ENCODE data around the gene DGCR6. TPM values are rescaled to one million over a fixed set of nuclear protein-coding genes. Genes with fewer than 3 reads are reported as not detected.

Gene DGCR6
- total and polyA plus RNA-seq, 2 of the 4 experiments (the other 2 are of a cell fraction) = 0.54 to 0.58 TPM

DNA sequence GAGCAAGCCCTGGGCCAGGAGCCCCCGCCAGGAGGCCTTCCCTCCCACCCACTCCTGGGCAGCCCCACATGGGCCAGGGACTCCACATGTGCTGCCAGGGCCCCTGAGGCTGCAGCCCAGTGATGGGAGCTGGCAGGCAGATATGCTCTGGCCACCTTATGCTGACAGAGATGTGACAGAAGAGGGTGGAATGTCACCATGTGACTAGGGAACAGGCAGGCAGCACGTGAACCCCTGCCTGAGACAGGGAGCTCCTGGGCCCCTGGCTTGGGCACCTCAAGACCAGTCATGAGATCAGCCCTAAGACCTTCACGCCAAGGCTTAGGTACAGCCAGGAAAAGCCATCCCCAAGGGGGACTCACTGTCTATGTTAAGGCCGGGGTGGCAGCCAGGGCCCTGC is 20.9 kb downstream of the DGCR6 start:
- H3K9me1 ChIP-seq (ENCODE audit: insufficient read depth, low read length) = no peaks in the 10 kb centered on the region
- TF ChIP-seq RCOR1 (IDR thresholded peaks at IDR 0.05; ENCODE audit: insufficient replicate concordance, low read length) (no peak), MAFK (IDR thresholded peaks at IDR 0.05; ENCODE audit: low read depth, low read length) (no peak), RFX5 (IDR thresholded peaks at IDR 0.05; ENCODE audit: low read depth, low read length) (no peak), CHD1 (IDR thresholded peaks at IDR 0.05; ENCODE audit: low read depth, low read length) (no peak), MAZ (IDR thresholded peaks at IDR 0.05; ENCODE audit: borderline replicate concordance, low read depth, low read length) (no peak), FOS (IDR thresholded peaks at IDR 0.05; ENCODE audit: low read depth, low read length) (no peak), CEBPB (IDR thresholded peaks at IDR 0.05; ENCODE audit: low read depth, low read length) (no peak), SMC3 (IDR thresholded peaks at IDR 0.05; ENCODE audit: low read depth, low read length) (no peak)
- TF ChIP-seq, protein P1, sequence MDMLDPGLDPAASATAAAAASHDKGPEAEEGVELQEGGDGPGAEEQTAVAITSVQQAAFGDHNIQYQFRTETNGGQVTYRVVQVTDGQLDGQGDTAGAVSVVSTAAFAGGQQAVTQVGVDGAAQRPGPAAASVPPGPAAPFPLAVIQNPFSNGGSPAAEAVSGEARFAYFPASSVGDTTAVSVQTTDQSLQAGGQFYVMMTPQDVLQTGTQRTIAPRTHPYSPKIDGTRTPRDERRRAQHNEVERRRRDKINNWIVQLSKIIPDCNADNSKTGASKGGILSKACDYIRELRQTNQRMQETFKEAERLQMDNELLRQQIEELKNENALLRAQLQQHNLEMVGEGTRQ (IDR thresholded peaks at IDR 0.05; ENCODE audit: low read depth, low read length) = no peak
- TF ChIP-seq, protein P2, sequence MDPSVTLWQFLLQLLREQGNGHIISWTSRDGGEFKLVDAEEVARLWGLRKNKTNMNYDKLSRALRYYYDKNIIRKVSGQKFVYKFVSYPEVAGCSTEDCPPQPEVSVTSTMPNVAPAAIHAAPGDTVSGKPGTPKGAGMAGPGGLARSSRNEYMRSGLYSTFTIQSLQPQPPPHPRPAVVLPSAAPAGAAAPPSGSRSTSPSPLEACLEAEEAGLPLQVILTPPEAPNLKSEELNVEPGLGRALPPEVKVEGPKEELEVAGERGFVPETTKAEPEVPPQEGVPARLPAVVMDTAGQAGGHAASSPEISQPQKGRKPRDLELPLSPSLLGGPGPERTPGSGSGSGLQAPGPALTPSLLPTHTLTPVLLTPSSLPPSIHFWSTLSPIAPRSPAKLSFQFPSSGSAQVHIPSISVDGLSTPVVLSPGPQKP (IDR thresholded peaks at IDR 0.05; ENCODE audit: borderline replicate concordance, low read depth, low read length) = no peak
- TF ChIP-seq, protein P3, sequence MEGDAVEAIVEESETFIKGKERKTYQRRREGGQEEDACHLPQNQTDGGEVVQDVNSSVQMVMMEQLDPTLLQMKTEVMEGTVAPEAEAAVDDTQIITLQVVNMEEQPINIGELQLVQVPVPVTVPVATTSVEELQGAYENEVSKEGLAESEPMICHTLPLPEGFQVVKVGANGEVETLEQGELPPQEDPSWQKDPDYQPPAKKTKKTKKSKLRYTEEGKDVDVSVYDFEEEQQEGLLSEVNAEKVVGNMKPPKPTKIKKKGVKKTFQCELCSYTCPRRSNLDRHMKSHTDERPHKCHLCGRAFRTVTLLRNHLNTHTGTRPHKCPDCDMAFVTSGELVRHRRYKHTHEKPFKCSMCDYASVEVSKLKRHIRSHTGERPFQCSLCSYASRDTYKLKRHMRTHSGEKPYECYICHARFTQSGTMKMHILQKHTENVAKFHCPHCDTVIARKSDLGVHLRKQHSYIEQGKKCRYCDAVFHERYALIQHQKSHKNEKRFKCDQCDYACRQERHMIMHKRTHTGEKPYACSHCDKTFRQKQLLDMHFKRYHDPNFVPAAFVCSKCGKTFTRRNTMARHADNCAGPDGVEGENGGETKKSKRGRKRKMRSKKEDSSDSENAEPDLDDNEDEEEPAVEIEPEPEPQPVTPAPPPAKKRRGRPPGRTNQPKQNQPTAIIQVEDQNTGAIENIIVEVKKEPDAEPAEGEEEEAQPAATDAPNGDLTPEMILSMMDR (conservative IDR thresholded peaks at IDR 0.05; ENCODE audit: low read depth, low read length) = no peak
- H3K9me3 ChIP-seq (ENCODE audit: control insufficient read depth, insufficient read depth, low read length) = no peaks in the 10 kb centered on the region
- H4K20me1 ChIP-seq (ENCODE audit: insufficient read depth, low read length) = no peaks in the 10 kb centered on the region
- H4K8ac ChIP-seq (ENCODE audit: low read depth in 2 of 2, low read length in 2 of 2) = no peak overlapping the region
- intact Hi-C loops (cut with micrococcal nuclease) (no loop called here), in situ Hi-C loops (cut with MboI; ENCODE audit: low sequenced_read_pairs) (no loop called here), dilution Hi-C loops (cut with HindIII; ENCODE audit: low sequenced_read_pairs, unreplicated experiment) (no loop called here)
- H3K27me3 ChIP-seq (ENCODE audit: control insufficient read depth, insufficient read depth, low read length) = no peaks in the 10 kb centered on the region
- H2BK15ac ChIP-seq (ENCODE audit: low read depth, low read length) = no peak overlapping the region
- no TSS peak for BruUV-seq (replicated peaks)
- H3K79me1 ChIP-seq (ENCODE audit: low read depth in 1 of 2, low read length in 2 of 2) = no peaks in the 10 kb centered on the region
- ChIA-PET CTCF (no interaction called here), POLR2A (ENCODE audit: unreplicated experiment) (no interaction called here)
- H3K23ac ChIP-seq (ENCODE audit: low read depth, low read length) = no peak overlapping the region
- H2AFZ ChIP-seq (replicated peaks; ENCODE audit: low read length, poor library complexity) = no peak overlapping the region
- H3K36me3 ChIP-seq (ENCODE audit: control insufficient read depth, insufficient read depth, low read length) = no peaks in the 10 kb centered on the region
- H2BK20ac ChIP-seq (ENCODE audit: low read depth, low read length) = no peak overlapping the region
- no peak overlapping the region for H3K4me2 ChIP-seq (ENCODE audit: low read depth, low read length)
- H3K27ac ChIP-seq (ENCODE audit: insufficient read depth, low read length) = no peak overlapping the region
- no peak overlapping the region for H2BK5ac ChIP-seq (ENCODE audit: low read depth, low read length, poor library complexity, severe bottlenecking)
- H2AK9ac ChIP-seq (replicated peaks; ENCODE audit: low read depth, low read length, poor library complexity) = no peak overlapping the region
- no peak overlapping the region for H2BK120ac ChIP-seq (ENCODE audit: low read depth, low read length)
- H3K18ac ChIP-seq (ENCODE audit: low read depth, low read length) = no peak overlapping the region
- H3K4ac ChIP-seq (ENCODE audit: low read depth, low read length) = no peak overlapping the region
- no peak overlapping the region for H2AK5ac ChIP-seq (ENCODE audit: low read depth, low read length)
- DNase-seq (no peak), ATAC-seq (ENCODE audit: low read depth) (no peak)
- no peak overlapping the region for H3K4me3 ChIP-seq (ENCODE audit: insufficient read depth, low read depth, low read length)
- H3K9ac ChIP-seq (ENCODE audit: low read depth, low read length) = no peak overlapping the region
- no peak overlapping the region for H3K14ac ChIP-seq (replicated peaks; ENCODE audit: low read depth, low read length)
- no peak overlapping the region for H3K56ac ChIP-seq (ENCODE audit: extremely low read depth, insufficient read depth, low read length)
- H3K4me1 ChIP-seq (ENCODE audit: control insufficient read depth, insufficient read depth, low read length) = no peaks in the 10 kb centered on the region
- H4K91ac ChIP-seq (ENCODE audit: insufficient read depth, low read depth, low read length) = no peak overlapping the region
- H4K5ac ChIP-seq (ENCODE audit: low read depth, low read length) = no peak overlapping the region
- WGBS, 2 experiments (ENCODE audit: extremely low coverage in 2 of 2, insufficient read length in 1 of 2) = no CpG with 5 or more reads among the region's 4 CpGs
